GM12801 (cell line): ENCODE measurements around the gene CYP46A1.

Experiments used
- TF ChIP-seq, protein P1 (sequence below): IDR thresholded peaks from one replicate; pipeline ENCODE4 v1.5.1; 2011; ENCODE audit warnings: control low read depth; ENCODE audit not compliant: insufficient read length; ENCODE audit errors: extremely low read depth

The CYP46A1 gene

GRCh38 chr14:99731547-99732435 is 47.7 kb downstream of the CYP46A1 start:
- TF ChIP-seq, protein P1, sequence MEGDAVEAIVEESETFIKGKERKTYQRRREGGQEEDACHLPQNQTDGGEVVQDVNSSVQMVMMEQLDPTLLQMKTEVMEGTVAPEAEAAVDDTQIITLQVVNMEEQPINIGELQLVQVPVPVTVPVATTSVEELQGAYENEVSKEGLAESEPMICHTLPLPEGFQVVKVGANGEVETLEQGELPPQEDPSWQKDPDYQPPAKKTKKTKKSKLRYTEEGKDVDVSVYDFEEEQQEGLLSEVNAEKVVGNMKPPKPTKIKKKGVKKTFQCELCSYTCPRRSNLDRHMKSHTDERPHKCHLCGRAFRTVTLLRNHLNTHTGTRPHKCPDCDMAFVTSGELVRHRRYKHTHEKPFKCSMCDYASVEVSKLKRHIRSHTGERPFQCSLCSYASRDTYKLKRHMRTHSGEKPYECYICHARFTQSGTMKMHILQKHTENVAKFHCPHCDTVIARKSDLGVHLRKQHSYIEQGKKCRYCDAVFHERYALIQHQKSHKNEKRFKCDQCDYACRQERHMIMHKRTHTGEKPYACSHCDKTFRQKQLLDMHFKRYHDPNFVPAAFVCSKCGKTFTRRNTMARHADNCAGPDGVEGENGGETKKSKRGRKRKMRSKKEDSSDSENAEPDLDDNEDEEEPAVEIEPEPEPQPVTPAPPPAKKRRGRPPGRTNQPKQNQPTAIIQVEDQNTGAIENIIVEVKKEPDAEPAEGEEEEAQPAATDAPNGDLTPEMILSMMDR = no peak

DNA sequence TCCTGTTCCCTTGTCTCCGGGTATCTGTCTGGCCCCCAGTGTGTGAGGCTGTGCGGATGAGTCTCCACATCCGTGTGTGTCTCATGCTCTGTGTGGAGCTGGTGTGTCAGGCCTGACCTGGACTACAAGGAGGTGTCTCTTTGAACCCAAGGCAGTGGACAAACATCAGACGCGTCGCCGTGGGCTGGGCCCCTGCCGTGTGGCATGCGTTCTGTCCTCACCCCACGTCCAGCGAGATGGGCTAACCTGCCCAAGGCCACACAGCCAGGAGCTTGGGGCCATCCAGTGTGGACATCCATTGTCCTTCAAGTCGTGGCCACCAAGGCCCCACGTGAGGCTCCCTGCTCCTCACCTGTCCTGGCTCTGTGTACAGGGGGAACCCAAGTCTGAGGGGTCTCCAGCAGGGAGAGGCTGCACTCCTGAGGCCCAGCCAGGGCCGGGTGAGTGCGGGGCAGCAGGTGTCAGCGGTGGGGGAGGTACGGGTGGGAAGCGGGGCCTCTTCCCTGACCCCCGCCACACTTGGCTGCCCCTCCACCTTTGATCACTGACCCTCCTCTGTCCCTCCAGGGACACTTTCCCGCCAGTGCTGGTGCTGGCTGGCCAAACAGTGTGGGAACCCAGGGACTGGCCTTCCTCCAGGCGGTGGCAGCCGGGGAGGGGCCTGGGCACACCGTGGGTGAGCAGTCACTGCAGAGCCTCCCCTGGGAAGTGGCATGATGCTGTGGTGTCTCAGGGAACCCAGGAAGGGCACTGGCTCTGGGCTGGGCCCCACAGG is 48.5 kb downstream of the CYP46A1 start:
- TF ChIP-seq, protein P1 = no peak

DNA sequence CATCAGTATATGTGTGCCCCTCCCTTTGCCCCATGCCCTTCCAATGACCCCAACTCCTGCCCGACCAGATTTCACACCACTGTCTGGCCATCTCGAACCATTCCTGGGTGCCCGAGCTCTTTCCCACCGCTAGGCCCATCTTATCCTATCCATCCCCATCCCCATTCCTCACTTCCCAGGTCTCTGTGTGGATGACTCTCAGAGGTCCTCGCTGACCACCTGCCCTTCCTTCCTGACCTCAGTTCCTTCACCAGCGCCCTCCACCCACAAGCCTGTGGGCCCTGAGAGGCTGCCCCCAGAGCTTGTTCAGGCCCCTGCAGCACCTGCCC is 49.1 kb downstream of the CYP46A1 start:
- TF ChIP-seq, protein P1 = no peak

DNA sequence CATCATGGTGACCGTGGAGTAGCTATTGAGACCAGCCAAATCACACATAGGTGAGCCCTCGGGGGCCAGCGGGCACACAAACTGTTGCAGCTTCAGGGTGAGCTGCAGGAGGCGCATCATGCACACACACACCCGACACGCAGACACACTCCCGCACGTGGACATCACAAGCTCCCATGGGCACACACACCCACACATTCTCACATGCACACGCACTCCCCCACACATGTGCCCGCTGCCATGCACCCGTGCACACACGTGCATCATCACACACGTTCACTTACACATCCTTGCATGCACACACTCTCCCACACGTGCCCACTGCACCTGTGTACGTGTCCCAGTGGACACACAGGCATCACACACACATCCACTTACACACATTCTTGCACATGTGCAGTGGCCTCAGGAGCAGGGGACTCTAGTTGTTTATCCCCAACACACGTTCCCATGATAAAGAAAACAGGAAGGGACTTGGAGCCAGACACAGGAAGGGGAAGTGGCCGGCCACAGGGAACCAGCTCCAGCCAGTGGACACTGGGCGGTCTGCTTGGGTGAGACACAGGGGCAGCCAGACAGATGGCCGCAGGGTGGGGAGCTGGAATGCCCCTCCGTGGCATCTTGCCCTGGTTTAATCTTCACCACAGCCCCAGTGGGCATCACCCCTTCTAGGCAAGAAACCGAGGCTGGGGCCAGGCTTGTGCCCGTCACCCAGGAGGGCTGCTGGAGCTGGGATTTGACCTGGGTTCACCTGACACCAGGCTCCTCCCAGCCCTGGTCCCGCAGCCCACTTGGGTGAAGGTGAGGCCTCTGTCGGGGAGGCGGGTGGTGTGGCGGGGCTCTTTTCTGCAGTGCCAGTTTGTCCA is 49.7 kb downstream of the CYP46A1 start:
- TF ChIP-seq, protein P1 = no peak

DNA sequence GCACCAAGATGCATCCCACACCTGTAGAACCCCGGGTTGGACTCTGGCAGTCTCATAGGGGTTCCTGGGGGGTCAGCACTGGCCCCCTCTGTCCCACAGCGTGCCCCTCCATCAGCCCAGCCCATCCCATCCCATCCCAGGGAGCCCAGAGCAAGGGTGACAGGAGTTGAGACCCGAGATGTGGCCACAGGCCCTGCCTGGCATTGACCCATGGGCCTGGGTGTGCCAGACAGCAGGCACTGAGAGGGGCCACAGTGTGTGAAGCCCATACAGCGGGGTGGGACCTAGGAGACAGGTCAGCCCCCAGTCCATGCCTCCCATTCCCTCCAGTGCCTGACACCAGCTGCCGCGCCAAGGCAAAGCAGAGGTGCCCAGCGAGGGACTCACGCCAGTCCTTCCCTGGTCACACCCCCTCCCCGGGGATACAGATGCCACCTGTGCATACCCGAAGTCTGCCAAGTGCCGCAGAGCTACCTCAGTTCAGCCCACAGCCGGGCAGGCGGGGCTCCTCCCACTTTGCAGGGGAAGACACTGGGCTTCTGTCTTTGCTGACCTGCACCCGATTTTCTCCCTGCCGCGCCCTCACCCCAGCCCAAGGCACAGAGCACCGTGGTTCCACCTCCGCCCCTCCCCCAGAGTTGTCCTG is 50.4 kb downstream of the CYP46A1 start:
- TF ChIP-seq, protein P1 = no peak

GRCh38 chr14:99735189-99736135 is 51.4 kb downstream of the CYP46A1 start:
- TF ChIP-seq, protein P1 = no peak
